Measurements from ENCODE around the gene ZMIZ2. TPM values are rescaled to one million over a fixed set of nuclear protein-coding genes. Genes with fewer than 3 reads are reported as not detected.
A peak's percentile ranks its signal among the peaks of the same experiment; 100 is the strongest.

ZMIZ2 gene
- total RNA-seq, 1 experiment from 2014 or later: 69.0 TPM

DNA sequence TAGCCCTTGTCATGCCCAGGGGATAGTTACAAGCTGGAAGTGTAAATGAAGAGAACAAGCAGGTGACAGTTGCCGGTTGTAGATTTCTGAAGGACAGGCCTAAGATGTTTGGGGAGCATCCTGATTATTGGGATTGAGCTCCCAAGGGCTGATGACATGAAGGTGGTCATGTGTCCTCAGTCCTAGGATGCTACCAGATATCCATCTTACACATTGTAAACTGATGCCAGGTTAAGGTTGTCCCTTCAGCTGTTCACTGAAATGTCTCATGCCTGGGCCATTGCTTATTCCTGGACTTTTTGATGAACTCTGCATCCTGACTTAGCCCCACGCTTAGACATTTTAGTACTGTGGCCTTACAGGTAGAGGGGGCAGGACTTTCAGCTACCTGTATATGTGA lies 1.3 kb downstream of the ZMIZ2 start:
- Mint-ChIP-seq H3K27me3 (ENCODE audit: insufficient read depth, unreplicated experiment) (no peaks in the 10 kb centered on the region), H3K4me1 (ENCODE audit: low read depth, unreplicated experiment) (peaks cover 18% of the 10 kb centered on the region), H3K4me3 (ENCODE audit: unreplicated experiment) (peak overlapping the region; percentile 83), H3K27ac (ENCODE audit: unreplicated experiment) (peak overlapping the region; percentile 72), H3K36me3 (ENCODE audit: insufficient read depth, unreplicated experiment) (peaks cover 5% of the 10 kb centered on the region), H3K9me3 (ENCODE audit: unreplicated experiment) (no peaks in the 10 kb centered on the region)
- no peaks in the 10 kb centered on the region for H3K27me3 ChIP-seq (replicated peaks; ENCODE audit: control insufficient read depth, insufficient read depth, low read length)
- CTCF ChIA-PET: no interaction called here
- TF ChIP-seq, protein P1, sequence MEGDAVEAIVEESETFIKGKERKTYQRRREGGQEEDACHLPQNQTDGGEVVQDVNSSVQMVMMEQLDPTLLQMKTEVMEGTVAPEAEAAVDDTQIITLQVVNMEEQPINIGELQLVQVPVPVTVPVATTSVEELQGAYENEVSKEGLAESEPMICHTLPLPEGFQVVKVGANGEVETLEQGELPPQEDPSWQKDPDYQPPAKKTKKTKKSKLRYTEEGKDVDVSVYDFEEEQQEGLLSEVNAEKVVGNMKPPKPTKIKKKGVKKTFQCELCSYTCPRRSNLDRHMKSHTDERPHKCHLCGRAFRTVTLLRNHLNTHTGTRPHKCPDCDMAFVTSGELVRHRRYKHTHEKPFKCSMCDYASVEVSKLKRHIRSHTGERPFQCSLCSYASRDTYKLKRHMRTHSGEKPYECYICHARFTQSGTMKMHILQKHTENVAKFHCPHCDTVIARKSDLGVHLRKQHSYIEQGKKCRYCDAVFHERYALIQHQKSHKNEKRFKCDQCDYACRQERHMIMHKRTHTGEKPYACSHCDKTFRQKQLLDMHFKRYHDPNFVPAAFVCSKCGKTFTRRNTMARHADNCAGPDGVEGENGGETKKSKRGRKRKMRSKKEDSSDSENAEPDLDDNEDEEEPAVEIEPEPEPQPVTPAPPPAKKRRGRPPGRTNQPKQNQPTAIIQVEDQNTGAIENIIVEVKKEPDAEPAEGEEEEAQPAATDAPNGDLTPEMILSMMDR (IDR thresholded peaks at IDR 0.05; ENCODE audit: insufficient read depth in 1 of 2, low read depth in 1 of 2, low read length in 1 of 2, severe bottlenecking in 1 of 2, unreplicated experiment in 1 of 2): no peak
- H3K9me3 ChIP-seq: no peaks in the 10 kb centered on the region
- BruUV-seq (replicated peaks): TSS peak; percentile 46
- POLR2A ChIA-PET: no interaction called here
- H3K4me1 ChIP-seq: peaks cover 24% of the 10 kb centered on the region
- H3K36me3 ChIP-seq (ENCODE audit: control insufficient read depth, insufficient read depth, low read length): no peaks in the 10 kb centered on the region; the same call in none of the 2 replicates
- H3K4me3 ChIP-seq (ENCODE audit: low read depth, low read length): peak overlapping the region; percentile 96
- intact Hi-C loops (cut with micrococcal nuclease; ENCODE audit: unreplicated experiment): loop anchor here (2.0 to 5.0 kb wide), 3 partner anchors 47 to 168 kb away; partner anchors contain the start of genes PPIA and TMED4
- DNase-seq: no peak

DNA sequence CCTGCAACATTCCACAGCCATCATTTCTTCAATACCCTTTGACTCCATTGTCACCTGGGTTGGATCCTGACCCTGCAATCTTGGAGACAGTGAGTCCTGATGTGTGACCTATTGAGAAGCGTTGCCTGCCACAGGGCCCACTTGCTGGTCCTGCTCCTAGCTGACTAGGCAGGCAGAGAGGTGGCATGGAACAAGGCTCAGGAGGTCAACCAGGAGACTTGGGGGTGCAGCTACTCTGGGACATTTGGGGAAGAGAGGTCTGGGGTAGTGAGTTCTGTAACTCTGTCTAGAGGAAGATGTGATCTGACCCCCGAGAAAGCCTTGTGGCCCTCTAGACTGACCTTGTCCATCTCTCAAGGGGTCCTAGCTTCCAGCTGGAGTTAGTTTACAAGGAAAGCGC lies 1.8 kb downstream of the ZMIZ2 start:
- no peak overlapping the region for H3K27ac Mint-ChIP-seq (ENCODE audit: unreplicated experiment)
- Histone ChIP-seq H3K4me1 (peaks cover 24% of the 10 kb centered on the region), H3K9me3 (no peaks in the 10 kb centered on the region), H3K4me3 (ENCODE audit: low read depth, low read length) (no peak overlapping the region), H3K27me3 (replicated peaks; ENCODE audit: control insufficient read depth, insufficient read depth, low read length) (no peaks in the 10 kb centered on the region), H3K36me3 (ENCODE audit: control insufficient read depth, insufficient read depth, low read length) (no peaks in the 10 kb centered on the region; the same call in none of the 2 replicates)
- ChIA-PET CTCF (no interaction called here), POLR2A (no interaction called here)
- no peak for DNase-seq
- intact Hi-C loops (cut with micrococcal nuclease; ENCODE audit: unreplicated experiment): no loop called here
- H3K36me3 Mint-ChIP-seq (ENCODE audit: insufficient read depth, unreplicated experiment): peaks cover 5% of the 10 kb centered on the region
- BruUV-seq (replicated peaks): no TSS peak
- H3K4me1 Mint-ChIP-seq (ENCODE audit: low read depth, unreplicated experiment): peaks cover 18% of the 10 kb centered on the region
- H3K9me3 Mint-ChIP-seq (ENCODE audit: unreplicated experiment): no peaks in the 10 kb centered on the region
- H3K4me3 Mint-ChIP-seq (ENCODE audit: unreplicated experiment): peak overlapping the region; percentile 83
- TF ChIP-seq, protein P1 (IDR thresholded peaks at IDR 0.05; ENCODE audit: insufficient read depth in 1 of 2, low read depth in 1 of 2, low read length in 1 of 2, severe bottlenecking in 1 of 2, unreplicated experiment in 1 of 2): no peak
- H3K27me3 Mint-ChIP-seq (ENCODE audit: insufficient read depth, unreplicated experiment): no peaks in the 10 kb centered on the region

DNA sequence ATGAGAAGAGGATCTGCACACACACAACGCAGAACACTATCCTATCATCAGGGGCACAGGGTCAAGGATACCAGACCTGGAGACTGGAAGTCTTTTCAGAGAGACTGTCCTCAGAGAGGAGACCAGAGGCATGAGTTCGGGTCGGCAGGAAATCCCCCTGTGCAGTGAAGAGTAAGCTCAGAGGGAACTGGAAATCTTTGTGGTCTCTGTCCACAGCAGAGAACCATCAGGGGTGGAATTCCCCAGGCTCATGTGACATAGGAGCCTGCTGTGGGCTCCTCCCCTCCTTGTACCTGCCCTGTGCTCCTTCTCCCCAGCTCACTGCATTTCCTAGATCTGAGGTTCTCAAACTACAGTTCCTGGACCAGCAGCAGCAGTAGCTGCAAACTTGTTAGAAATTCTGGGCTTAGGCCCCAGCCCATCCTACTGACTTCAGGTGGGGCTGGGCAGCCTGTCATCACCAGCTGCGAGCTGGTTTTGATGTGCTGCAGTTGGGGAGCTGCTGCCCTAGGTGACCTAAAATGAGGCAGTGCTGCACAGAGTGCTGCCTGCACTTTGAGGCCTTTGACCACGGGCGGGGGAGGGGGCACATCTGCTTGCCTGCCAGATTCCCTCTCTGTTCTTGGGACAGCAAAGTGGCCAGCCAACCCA lies 2.4 kb downstream of the ZMIZ2 start:
- ChIA-PET POLR2A (interaction anchor here (0.6 kb wide), 1 partner anchor 137 kb away, joined by 3 read pairs; no protein-coding TSS in a partner anchor), CTCF (no interaction called here)
- Histone ChIP-seq H3K36me3 (ENCODE audit: control insufficient read depth, insufficient read depth, low read length) (no peaks in the 10 kb centered on the region; the same call in none of the 2 replicates), H3K27me3 (replicated peaks; ENCODE audit: control insufficient read depth, insufficient read depth, low read length) (no peaks in the 10 kb centered on the region), H3K4me3 (ENCODE audit: low read depth, low read length) (no peak overlapping the region), H3K9me3 (no peaks in the 10 kb centered on the region), H3K4me1 (peaks cover 24% of the 10 kb centered on the region)
- Mint-ChIP-seq H3K9me3 (ENCODE audit: unreplicated experiment) (no peaks in the 10 kb centered on the region), H3K27ac (ENCODE audit: unreplicated experiment) (no peak overlapping the region), H3K27me3 (ENCODE audit: insufficient read depth, unreplicated experiment) (no peaks in the 10 kb centered on the region), H3K36me3 (ENCODE audit: insufficient read depth, unreplicated experiment) (peaks cover 5% of the 10 kb centered on the region), H3K4me3 (ENCODE audit: unreplicated experiment) (no peak overlapping the region), H3K4me1 (ENCODE audit: low read depth, unreplicated experiment) (peaks cover 18% of the 10 kb centered on the region)
- BruUV-seq (replicated peaks): no TSS peak
- peak in 1 of 2 experiments; percentile 38 for DNase-seq
- intact Hi-C loops (cut with micrococcal nuclease; ENCODE audit: unreplicated experiment): no loop called here
- TF ChIP-seq, protein P1 (IDR thresholded peaks at IDR 0.05; ENCODE audit: insufficient read depth in 1 of 2, low read depth in 1 of 2, low read length in 1 of 2, severe bottlenecking in 1 of 2, unreplicated experiment in 1 of 2): no peak
